SU-DHL-6 (cell line): Measurements from ENCODE around the gene PRR18.

Experiments
- H2AFZ ChIP-seq: fragments of 200-600 bp; sonication (generic); 2 replicates; pipeline ENCODE4 v1.6.1; 2014; ENCODE audit warnings: low read depth, mild to moderate bottlenecking, moderate library complexity, mixed read lengths, antibody characterized with exemption, low read length; ENCODE audit not compliant: severe bottlenecking
- H3F3A ChIP-seq: fragments of 200-600 bp; shearing (Covaris generic); 2 replicates; pipeline ENCODE4 v1.6.0; 2016; ENCODE audit warnings: antibody characterized with exemption, mild to moderate bottlenecking; ENCODE audit not compliant: insufficient read depth
- H3K27ac ChIP-seq: fragments of 200-600 bp; sonication (generic); 2 replicates; pipeline ENCODE4 v1.5.1; 2016; ENCODE audit warnings: low read depth, mild to moderate bottlenecking, low read length, moderate library complexity, mixed read lengths
- H3K27me3 ChIP-seq: fragments of 200-600 bp; sonication (generic), shearing (Covaris generic); 2 replicates; pipeline ENCODE4 v1.6.0; 2014; ENCODE audit warnings: mild to moderate bottlenecking, low read length
- H3K36me3 ChIP-seq: fragments of 200-600 bp; sonication (generic); 2 replicates; pipeline ENCODE4 v1.6.1; 2014; ENCODE audit warnings: mild to moderate bottlenecking, low read length, mixed read lengths
- H3K4me2 ChIP-seq: fragments of 300-600, 200-600 bp; shearing (Covaris generic), sonication (generic); 2 replicates; pipeline ENCODE4 v1.6.0; 2014; ENCODE audit warnings: low read length, low read depth, mild to moderate bottlenecking; ENCODE audit not compliant: poor library complexity, severe bottlenecking
- H3K4me3 ChIP-seq: fragments of 200-600 bp; sonication (generic); 2 replicates; pipeline ENCODE4 v1.5.1; 2014; ENCODE audit warnings: antibody characterized with exemption, low read length, mild to moderate bottlenecking, mixed read lengths; ENCODE audit not compliant: insufficient read depth, poor library complexity, severe bottlenecking
- H3K79me2 ChIP-seq: fragments of 200-600 bp; sonication (generic); 2 replicates; pipeline ENCODE4 v1.6.1; 2014; ENCODE audit warnings: mild to moderate bottlenecking, low read length, moderate library complexity; ENCODE audit not compliant: insufficient read depth
- H3K9ac ChIP-seq: fragments of 200-600 bp; sonication (generic); 2 replicates; pipeline ENCODE4 v1.7.0; 2014; ENCODE audit warnings: mild to moderate bottlenecking, low read length
- H3K9me2 ChIP-seq: fragments of 200-600 bp; sonication (generic); replicated peaks from 2 replicates; pipeline ENCODE4 v1.6.1; 2014; ENCODE audit warnings: low read length; ENCODE audit not compliant: insufficient read depth
- H3K9me3 ChIP-seq: fragments of 200-600 bp; sonication (generic); 2 replicates; pipeline ENCODE4 v1.6.1; 2014; ENCODE audit warnings: low read length, mixed read lengths; ENCODE audit not compliant: insufficient read depth
- H4K20me1 ChIP-seq: fragments of 200-600 bp; sonication (generic); 2 replicates; pipeline ENCODE4 v1.6.1; 2014; ENCODE audit warnings: low read depth, mild to moderate bottlenecking, antibody characterized with exemption, low read length, moderate library complexity, mixed read lengths
- EZH2phosphoT487 ChIP-seq: fragments of 200-600 bp; sonication (generic), shearing (Covaris generic); conservative IDR thresholded peaks from 2 replicates; pipeline ENCODE4 v1.6.1; 2018; ENCODE audit warnings: mild to moderate bottlenecking, antibody characterized with exemption, low read length, moderate library complexity, mixed read lengths
- TF ChIP-seq, protein P1 (sequence below): fragments of 200-600 bp; sonication (generic); IDR thresholded peaks from one replicate; pipeline ENCODE4 v1.5.1; 2017; ENCODE audit warnings: antibody characterized with exemption, mild to moderate bottlenecking, low read length, moderate library complexity; ENCODE audit not compliant: insufficient read depth, poor library complexity, severe bottlenecking

The PRR18 gene

DNA sequence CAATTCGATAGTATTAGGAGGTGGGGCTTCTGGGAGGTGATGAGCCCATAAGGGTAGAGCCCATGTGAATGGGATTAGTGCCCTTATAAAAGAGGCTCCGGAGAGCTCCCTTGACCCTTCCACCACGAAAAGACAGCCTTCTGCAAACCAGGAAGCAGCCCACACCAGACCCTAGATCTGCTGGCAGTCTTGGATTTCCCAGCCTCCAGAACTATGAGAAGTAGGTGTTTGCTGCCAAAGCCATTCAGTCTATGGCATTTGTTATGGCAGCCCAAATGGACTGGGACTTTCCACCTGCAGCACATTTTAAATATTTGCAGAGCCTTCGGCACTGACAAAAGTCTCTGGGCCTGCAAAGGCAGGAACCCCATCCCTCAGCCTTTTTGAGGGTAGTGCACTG is 46.0 kb upstream of the PRR18 start:
- no peaks in the 10 kb centered on the region for H3K27me3 ChIP-seq
- H4K20me1 ChIP-seq: no peaks in the 10 kb centered on the region
- H3K9me2 ChIP-seq: no peaks in the 10 kb centered on the region
- H3K79me2 ChIP-seq: no peaks in the 10 kb centered on the region
- no peaks in the 10 kb centered on the region for H3K9me3 ChIP-seq
- TF ChIP-seq, protein P1, sequence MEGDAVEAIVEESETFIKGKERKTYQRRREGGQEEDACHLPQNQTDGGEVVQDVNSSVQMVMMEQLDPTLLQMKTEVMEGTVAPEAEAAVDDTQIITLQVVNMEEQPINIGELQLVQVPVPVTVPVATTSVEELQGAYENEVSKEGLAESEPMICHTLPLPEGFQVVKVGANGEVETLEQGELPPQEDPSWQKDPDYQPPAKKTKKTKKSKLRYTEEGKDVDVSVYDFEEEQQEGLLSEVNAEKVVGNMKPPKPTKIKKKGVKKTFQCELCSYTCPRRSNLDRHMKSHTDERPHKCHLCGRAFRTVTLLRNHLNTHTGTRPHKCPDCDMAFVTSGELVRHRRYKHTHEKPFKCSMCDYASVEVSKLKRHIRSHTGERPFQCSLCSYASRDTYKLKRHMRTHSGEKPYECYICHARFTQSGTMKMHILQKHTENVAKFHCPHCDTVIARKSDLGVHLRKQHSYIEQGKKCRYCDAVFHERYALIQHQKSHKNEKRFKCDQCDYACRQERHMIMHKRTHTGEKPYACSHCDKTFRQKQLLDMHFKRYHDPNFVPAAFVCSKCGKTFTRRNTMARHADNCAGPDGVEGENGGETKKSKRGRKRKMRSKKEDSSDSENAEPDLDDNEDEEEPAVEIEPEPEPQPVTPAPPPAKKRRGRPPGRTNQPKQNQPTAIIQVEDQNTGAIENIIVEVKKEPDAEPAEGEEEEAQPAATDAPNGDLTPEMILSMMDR: no peak
- TF ChIP-seq EZH2phosphoT487: no peak
- H3K9ac ChIP-seq: no peak overlapping the region
- no peaks in the 10 kb centered on the region for H3F3A ChIP-seq
- H3K4me2 ChIP-seq: no peak overlapping the region
- H3K36me3 ChIP-seq: no peaks in the 10 kb centered on the region
- no peak overlapping the region for H3K4me3 ChIP-seq
- no peak overlapping the region for H2AFZ ChIP-seq
- H3K27ac ChIP-seq: no peak overlapping the region

DNA sequence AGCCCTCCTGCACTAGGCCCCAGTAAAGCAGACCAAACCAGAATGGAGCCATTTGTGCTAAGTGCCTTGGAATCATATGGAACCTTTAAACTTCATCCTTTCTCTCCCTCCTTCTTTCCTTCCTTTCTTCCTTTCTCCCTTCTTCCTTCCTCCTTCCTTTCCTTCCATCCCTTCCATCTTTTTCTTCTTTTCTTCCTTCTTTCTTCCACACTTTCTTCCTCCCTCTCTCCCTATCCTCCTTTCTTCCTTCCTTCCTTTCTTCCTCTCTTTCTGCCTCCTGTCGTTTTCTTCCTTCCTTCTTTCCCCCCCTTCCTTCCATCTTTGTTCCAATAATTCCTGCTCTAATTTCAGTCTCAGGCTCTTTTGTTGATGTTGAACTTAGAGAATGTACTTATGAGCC is 45.3 kb upstream of the PRR18 start:
- Histone ChIP-seq H3K9me2 (no peaks in the 10 kb centered on the region), H4K20me1 (no peaks in the 10 kb centered on the region), H2AFZ (no peak overlapping the region), H3K9ac (no peak overlapping the region), H3K27me3 (no peaks in the 10 kb centered on the region), H3K4me3 (no peak overlapping the region), H3K9me3 (no peaks in the 10 kb centered on the region), H3F3A (no peaks in the 10 kb centered on the region), H3K4me2 (no peak overlapping the region), H3K79me2 (no peaks in the 10 kb centered on the region), H3K27ac (no peak overlapping the region), H3K36me3 (no peaks in the 10 kb centered on the region)
- TF ChIP-seq, protein P1: no peak
- no peak for TF ChIP-seq EZH2phosphoT487

DNA sequence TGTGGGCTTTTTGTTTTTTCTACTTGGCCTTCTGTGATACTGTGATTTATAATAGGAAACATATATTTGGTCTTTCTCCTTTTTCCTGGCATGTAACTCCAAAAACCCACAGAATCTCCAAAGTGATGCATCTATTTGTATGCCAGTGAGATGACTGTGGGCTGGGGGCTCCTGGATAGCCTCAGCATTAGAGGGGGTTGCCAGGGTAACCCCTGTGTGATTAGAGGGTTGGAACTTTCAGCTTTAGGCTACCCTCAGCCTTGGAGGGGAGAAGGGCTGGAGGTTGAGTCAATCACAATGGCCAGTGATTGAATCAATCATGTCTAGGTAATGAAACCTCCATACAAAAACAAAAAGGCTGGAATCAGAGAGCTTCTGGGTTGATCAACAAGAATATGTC is 44.7 kb upstream of the PRR18 start:
- H2AFZ ChIP-seq: no peak overlapping the region
- no peaks in the 10 kb centered on the region for H3F3A ChIP-seq
- H3K9me2 ChIP-seq: no peaks in the 10 kb centered on the region
- TF ChIP-seq EZH2phosphoT487: no peak
- TF ChIP-seq, protein P1: no peak
- H3K36me3 ChIP-seq: no peaks in the 10 kb centered on the region
- H3K4me2 ChIP-seq: no peak overlapping the region
- H3K4me3 ChIP-seq: no peak overlapping the region
- H4K20me1 ChIP-seq: no peaks in the 10 kb centered on the region
- H3K27me3 ChIP-seq: no peaks in the 10 kb centered on the region
- no peaks in the 10 kb centered on the region for H3K9me3 ChIP-seq
- no peaks in the 10 kb centered on the region for H3K79me2 ChIP-seq
- no peak overlapping the region for H3K27ac ChIP-seq
- no peak overlapping the region for H3K9ac ChIP-seq

DNA sequence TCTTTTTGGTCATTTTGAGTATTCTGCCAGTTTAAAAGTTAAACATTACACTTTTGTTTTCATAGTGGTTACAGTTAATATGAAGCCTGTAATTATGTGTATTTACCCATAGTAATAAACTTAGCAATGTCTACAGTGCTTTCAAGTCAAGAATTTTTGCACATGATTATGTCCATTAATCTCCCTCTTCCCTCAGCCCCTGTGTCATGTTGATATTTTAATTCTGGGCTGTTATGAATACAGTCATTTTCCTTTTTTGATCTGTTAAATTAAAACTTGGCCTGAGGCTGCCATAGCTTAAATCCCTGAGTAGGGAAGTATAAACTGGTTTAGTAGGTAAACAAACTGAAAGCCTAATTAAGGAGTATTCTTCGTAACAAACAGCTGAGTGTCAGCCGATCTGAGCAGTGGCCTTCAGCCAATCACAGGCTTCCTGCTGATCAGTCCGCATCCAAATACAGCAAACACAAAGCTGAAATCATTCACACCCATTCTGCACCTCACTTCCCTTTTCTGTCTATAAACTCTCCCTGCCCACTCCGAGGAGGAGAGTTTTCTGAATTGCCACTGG is 43.6 kb upstream of the PRR18 start:
- H3K9me2 ChIP-seq: no peaks in the 10 kb centered on the region
- no peak overlapping the region for H3K4me3 ChIP-seq
- no peaks in the 10 kb centered on the region for H3K9me3 ChIP-seq
- no peak overlapping the region for H3K27ac ChIP-seq
- H3K79me2 ChIP-seq: no peaks in the 10 kb centered on the region
- no peaks in the 10 kb centered on the region for H3K27me3 ChIP-seq
- H3K36me3 ChIP-seq: no peaks in the 10 kb centered on the region
- no peaks in the 10 kb centered on the region for H3F3A ChIP-seq
- peak overlapping the region; percentile 77 for H2AFZ ChIP-seq
- H3K9ac ChIP-seq: no peak overlapping the region
- peak overlapping the region; percentile 49 for H3K4me2 ChIP-seq
- TF ChIP-seq, protein P1: no peak
- no peak for TF ChIP-seq EZH2phosphoT487
- no peaks in the 10 kb centered on the region for H4K20me1 ChIP-seq
